ENCODE results near the gene FARP1.
"Not testable (repeated sequence)": the region's sequence is repeated elsewhere in the genome, so short reads cannot be mapped to it uniquely, and the experiment has no call there.

The FARP1 gene

DNA sequence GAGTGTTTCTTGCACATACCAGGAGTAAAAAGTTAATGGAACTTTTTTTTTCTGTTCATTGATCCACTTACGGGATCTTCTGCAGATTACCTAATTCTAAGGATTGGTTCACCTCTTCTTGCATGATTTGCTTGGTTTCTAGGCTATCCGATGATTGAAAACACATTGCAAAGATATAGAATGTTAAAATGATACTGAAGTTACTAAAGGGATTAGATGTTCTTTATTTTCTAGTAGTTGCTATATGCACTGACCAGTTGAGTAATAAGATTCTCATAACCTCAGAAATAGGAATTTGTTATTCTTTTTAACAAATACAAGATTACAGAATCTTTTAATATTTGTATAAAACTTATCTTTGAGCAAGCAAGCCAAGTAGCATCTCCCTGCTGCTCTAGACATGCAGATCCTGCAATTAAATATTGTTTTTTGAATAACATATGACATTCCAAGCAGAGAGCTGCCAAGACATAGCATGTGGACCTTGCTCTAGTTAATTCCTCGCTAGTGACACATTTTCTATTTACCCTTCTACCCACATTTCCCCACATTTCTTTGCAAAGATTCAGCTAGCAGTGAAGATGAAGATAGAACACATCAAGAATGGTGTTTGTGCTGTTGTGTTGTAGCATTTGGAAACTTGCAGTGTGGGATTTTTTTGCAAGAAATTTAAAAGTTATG is 85.9 kb downstream of the FARP1 start:
- H3K9ac ChIP-seq (ENCODE audit: low read depth, low read length), result no peak overlapping the region
- H3K27me3 ChIP-seq (ENCODE audit: insufficient read depth, low read length), result no peaks in the 10 kb centered on the region
- peaks cover 7% of the 10 kb centered on the region for H3K36me3 ChIP-seq (ENCODE audit: insufficient read depth, low read length)
- no peaks in the 10 kb centered on the region for H3K4me1 ChIP-seq (ENCODE audit: insufficient read depth, low read length)
- H3K9me3 ChIP-seq (ENCODE audit: insufficient read depth, low read depth, low read length), result peaks cover 6% of the 10 kb centered on the region; the same call in 1 of the 2 replicates
- no peak overlapping the region for H3K27ac ChIP-seq (ENCODE audit: low read depth, low read length)
- H3K4me3 ChIP-seq (ENCODE audit: low read length), result no peak overlapping the region
- 95% methylated on average over 3 of the region's 3 CpGs for WGBS

DNA sequence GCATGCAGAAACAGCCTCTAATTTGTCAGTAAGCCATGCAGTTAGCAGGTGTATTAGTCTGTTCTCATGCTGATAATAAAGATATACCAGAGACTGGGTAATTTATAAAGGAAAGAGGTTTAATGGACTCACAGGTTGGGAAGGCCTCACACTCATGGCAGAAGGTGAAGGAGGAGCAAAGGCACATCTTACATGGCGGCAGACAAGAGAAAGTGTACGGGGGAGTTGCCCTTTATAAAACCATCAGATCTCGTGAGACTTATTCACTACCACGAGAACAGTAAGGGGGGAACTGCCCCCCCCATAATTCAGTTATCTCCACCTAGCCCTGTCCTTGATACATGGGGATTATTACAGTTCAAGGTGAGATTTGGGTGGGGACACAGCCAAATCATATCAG is 87.9 kb downstream of the FARP1 start:
- not testable (repeated sequence) for H3K36me3 ChIP-seq (ENCODE audit: insufficient read depth, low read length); H3K9ac ChIP-seq (ENCODE audit: low read depth, low read length); H3K4me1 ChIP-seq (ENCODE audit: insufficient read depth, low read length); H3K9me3 ChIP-seq (ENCODE audit: insufficient read depth, low read depth, low read length); H3K27ac ChIP-seq (ENCODE audit: low read depth, low read length); H3K4me3 ChIP-seq (ENCODE audit: low read length); H3K27me3 ChIP-seq (ENCODE audit: insufficient read depth, low read length)
- WGBS, result 96% methylated on average over 4 of the region's 4 CpGs

DNA sequence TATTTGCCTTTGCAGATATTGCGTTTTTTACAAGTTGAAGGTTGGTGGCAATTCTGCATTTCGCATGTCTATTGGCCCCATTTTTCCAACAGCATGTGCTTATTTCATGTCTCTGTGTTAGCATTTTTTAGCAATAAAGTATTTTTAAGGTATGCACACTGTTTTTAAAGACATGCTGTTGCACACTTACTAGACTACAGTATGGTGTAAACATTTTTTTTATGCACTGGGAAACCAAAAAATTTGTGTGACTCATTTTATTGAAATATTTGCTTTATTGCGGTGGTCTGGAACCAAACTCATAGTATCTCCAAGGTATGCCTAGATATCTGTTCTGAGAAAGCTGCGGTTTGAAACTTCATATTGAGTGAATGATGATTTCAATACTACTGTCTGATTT is 89.6 kb downstream of the FARP1 start:
- Histone ChIP-seq H3K27ac (ENCODE audit: low read depth, low read length) (no peak overlapping the region), H3K4me1 (ENCODE audit: insufficient read depth, low read length) (no peaks in the 10 kb centered on the region), H3K9me3 (ENCODE audit: insufficient read depth, low read depth, low read length) (peaks cover 6% of the 10 kb centered on the region; the same call in 1 of the 2 replicates), H3K9ac (ENCODE audit: low read depth, low read length) (no peak overlapping the region), H3K36me3 (ENCODE audit: insufficient read depth, low read length) (peaks cover 5% of the 10 kb centered on the region; the same call in 1 of the 2 replicates), H3K4me3 (ENCODE audit: low read length) (no peak overlapping the region), H3K27me3 (ENCODE audit: insufficient read depth, low read length) (no peaks in the 10 kb centered on the region)
- 96% methylated on average over 4 of the region's 4 CpGs for WGBS

DNA sequence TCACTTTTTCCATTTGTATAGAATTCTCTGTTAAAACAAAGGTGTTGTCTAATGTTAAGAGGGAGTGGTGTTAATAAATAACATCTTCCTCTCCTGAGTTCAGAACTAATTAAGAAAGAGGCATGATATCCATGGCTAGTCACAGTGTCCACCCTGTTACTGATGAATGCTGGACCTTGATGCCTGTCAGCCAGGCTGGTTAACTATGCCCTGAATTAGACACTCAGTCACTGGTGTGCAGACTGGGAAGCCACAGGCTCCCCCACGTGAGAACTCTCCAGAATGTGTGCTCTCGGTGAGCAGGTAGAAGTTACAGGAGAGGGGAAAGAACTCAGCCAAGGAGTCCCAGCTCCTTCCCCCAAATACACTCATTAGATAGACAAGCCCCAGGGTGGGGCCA is 90.2 kb downstream of the FARP1 start:
- peaks cover 5% of the 10 kb centered on the region; the same call in 1 of the 2 replicates for H3K36me3 ChIP-seq (ENCODE audit: insufficient read depth, low read length)
- H3K27me3 ChIP-seq (ENCODE audit: insufficient read depth, low read length), result no peaks in the 10 kb centered on the region
- no peaks in the 10 kb centered on the region for H3K4me1 ChIP-seq (ENCODE audit: insufficient read depth, low read length)
- no peak overlapping the region for H3K27ac ChIP-seq (ENCODE audit: low read depth, low read length)
- H3K9ac ChIP-seq (ENCODE audit: low read depth, low read length), result no peak overlapping the region
- H3K4me3 ChIP-seq (ENCODE audit: low read length), result no peak overlapping the region
- 93% methylated on average over 2 of the region's 2 CpGs for WGBS
- H3K9me3 ChIP-seq (ENCODE audit: insufficient read depth, low read depth, low read length), result peaks cover 6% of the 10 kb centered on the region; the same call in 1 of the 2 replicates

DNA sequence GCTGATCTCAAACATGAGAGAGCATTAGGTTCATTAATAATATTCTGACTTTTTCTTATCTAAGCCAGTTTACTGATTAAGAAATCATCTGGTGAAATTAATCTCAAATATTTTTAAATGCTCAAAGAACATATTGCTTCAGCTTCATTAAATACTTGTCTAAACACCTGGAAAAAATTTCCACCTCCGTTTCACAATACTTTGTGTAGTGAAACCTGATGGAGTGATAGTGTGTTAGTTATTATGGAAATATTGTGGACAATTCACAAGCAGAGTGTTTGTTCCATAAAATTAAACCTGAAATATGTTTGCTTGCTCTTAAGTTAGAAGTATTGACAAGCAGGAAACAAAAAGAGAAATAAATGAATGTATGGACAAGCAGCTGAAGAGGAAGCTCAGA is 91.5 kb downstream of the FARP1 start:
- 88% methylated on average over 1 of the region's 1 CpG for WGBS
- no peak overlapping the region for H3K4me3 ChIP-seq (ENCODE audit: low read length)
- H3K9ac ChIP-seq (ENCODE audit: low read depth, low read length), result no peak overlapping the region
- H3K9me3 ChIP-seq (ENCODE audit: insufficient read depth, low read depth, low read length), result peaks cover 4% of the 10 kb centered on the region; the same call in 1 of the 2 replicates
- H3K27me3 ChIP-seq (ENCODE audit: insufficient read depth, low read length), result no peaks in the 10 kb centered on the region
- H3K27ac ChIP-seq (ENCODE audit: low read depth, low read length), result no peak overlapping the region
- H3K36me3 ChIP-seq (ENCODE audit: insufficient read depth, low read length), result peaks cover 5% of the 10 kb centered on the region; the same call in 1 of the 2 replicates
- peaks cover 8% of the 10 kb centered on the region for H3K4me1 ChIP-seq (ENCODE audit: insufficient read depth, low read length)

DNA sequence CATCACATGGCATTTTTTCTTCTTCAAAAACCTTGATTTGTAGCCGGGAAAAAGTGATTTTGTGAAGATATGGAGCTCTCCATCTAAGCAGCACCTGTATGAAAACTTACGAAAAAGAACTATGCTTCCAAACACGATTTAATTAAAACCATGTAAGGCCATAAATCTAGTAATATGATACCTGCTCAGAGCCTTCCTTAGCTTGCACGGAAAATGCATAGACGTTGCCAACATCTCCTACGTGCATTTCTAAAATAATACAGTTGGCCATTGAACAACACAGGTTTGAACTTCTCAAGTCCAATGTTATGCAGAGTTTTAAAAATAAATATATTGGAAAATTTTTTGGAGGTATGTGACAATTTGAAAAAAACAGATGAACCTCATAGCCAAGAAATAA is 93.3 kb downstream of the FARP1 start:
- no peak overlapping the region for H3K27ac ChIP-seq (ENCODE audit: low read depth, low read length)
- H3K4me3 ChIP-seq (ENCODE audit: low read length), result no peak overlapping the region
- no peaks in the 10 kb centered on the region for H3K27me3 ChIP-seq (ENCODE audit: insufficient read depth, low read length)
- H3K4me1 ChIP-seq (ENCODE audit: insufficient read depth, low read length), result peaks cover 14% of the 10 kb centered on the region
- H3K9ac ChIP-seq (ENCODE audit: low read depth, low read length), result no peak overlapping the region
- 97% methylated on average over 6 of the region's 6 CpGs for WGBS
- no peaks in the 10 kb centered on the region for H3K9me3 ChIP-seq (ENCODE audit: insufficient read depth, low read depth, low read length)
- no peaks in the 10 kb centered on the region for H3K36me3 ChIP-seq (ENCODE audit: insufficient read depth, low read length)

DNA sequence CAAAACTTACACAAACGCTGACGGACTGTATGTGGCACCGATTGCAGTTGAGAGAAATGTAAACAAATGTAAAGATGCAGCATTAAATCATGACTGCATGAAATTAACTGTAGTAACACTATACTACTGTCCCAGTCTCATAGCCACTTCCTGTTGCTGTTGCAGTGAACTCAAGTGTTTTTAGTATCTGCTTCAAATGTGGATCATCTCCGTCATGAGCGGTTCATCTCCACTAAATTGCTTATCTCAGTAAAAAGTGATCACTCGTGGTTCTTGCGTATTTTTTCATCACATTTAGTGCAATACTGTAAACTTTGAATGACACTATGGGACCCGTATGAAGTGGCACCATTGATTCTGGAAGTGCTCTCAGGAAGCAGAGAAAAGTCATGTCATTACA is 94.4 kb downstream of the FARP1 start:
- no peaks in the 10 kb centered on the region for H3K36me3 ChIP-seq (ENCODE audit: insufficient read depth, low read length)
- no peaks in the 10 kb centered on the region for H3K27me3 ChIP-seq (ENCODE audit: insufficient read depth, low read length)
- 97% methylated on average over 8 of the region's 8 CpGs for WGBS
- no peak overlapping the region for H3K27ac ChIP-seq (ENCODE audit: low read depth, low read length)
- H3K9me3 ChIP-seq (ENCODE audit: insufficient read depth, low read depth, low read length), result no peaks in the 10 kb centered on the region
- no peak overlapping the region for H3K9ac ChIP-seq (ENCODE audit: low read depth, low read length)
- H3K4me1 ChIP-seq (ENCODE audit: insufficient read depth, low read length), result peaks cover 14% of the 10 kb centered on the region
- no peak overlapping the region for H3K4me3 ChIP-seq (ENCODE audit: low read length)

DNA sequence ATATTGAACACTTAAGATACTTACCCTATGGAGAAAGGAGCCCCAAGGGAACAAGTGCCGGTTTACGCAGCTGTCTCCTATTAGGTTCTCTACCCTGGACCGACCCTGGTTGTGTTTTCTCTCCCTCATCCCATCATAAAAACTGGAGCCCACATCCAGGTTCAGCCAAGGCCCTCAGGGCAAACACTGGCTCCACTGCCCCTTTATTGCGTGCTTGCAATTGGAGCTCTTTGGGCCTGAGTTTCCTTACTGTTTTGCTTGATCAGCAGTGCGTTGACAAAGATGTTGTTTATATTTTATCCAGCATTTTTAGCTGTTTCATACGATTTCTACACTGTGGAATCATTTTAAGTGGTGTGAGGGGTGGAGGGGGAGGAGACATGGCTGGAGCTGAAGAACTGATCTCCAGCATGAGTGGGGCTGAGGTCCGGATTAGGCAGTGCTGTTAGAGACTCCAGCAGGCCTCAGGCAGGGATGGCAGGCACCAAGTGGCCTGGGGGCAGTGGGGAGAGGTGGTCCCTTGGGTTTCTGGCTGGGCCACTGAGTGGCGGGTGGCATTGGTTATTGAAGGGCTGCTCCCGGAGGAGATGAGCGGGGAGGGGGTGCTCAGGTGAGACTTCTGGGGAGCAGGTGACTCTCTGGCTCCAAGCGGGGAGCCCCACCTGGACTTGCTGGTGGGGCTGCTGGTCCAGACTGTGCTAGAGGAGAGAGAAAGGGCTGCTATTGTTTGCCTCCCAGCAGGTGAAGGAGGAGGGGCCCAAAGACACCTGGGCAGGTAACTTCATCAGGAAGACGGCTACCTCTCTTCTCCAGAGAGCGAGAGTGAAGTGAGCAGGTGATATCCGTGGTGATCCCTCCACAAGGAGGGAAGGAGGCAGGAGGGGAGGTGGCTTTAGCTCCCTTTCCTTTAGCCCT is 96.5 kb downstream of the FARP1 start:
- Histone ChIP-seq H3K9ac (ENCODE audit: low read depth, low read length) (peak overlapping the region; percentile 8; the same call in 1 of the 2 replicates), H3K4me3 (ENCODE audit: low read length) (no peak overlapping the region), H3K36me3 (ENCODE audit: insufficient read depth, low read length) (no peaks in the 10 kb centered on the region), H3K4me1 (ENCODE audit: insufficient read depth, low read length) (peaks cover 14% of the 10 kb centered on the region), H3K27ac (ENCODE audit: low read depth, low read length) (no peak overlapping the region), H3K27me3 (ENCODE audit: insufficient read depth, low read length) (no peaks in the 10 kb centered on the region), H3K9me3 (ENCODE audit: insufficient read depth, low read depth, low read length) (no peaks in the 10 kb centered on the region)
- WGBS, result 92% methylated on average over 14 of the region's 14 CpGs

DNA sequence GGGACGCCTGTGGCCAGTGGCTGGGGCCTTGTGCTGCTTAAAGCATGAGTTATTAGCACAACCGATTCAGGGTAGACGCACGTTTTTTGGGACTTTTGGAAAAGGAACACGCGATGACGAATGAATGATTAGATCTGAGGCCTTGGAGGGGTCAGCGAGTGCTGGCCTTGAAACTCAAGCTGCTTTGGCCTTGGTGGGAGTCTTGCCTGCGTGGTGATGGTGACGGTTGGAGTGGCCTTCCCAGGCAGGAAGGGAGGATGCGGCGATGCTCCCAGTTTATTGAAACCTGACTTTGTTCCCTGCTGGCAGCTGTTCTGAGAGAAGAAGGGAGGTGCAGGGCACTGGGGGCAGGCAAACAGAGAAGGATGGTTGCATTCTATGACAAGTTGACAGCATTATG is 97.2 kb downstream of the FARP1 start:
- no peak overlapping the region for H3K4me3 ChIP-seq (ENCODE audit: low read length)
- no peaks in the 10 kb centered on the region for H3K27me3 ChIP-seq (ENCODE audit: insufficient read depth, low read length)
- H3K27ac ChIP-seq (ENCODE audit: low read depth, low read length), result no peak overlapping the region
- H3K4me1 ChIP-seq (ENCODE audit: insufficient read depth, low read length), result peaks cover 14% of the 10 kb centered on the region
- peak overlapping the region; percentile 8; the same call in 1 of the 2 replicates for H3K9ac ChIP-seq (ENCODE audit: low read depth, low read length)
- 93% methylated on average over 12 of the region's 12 CpGs for WGBS
- H3K36me3 ChIP-seq (ENCODE audit: insufficient read depth, low read length), result no peaks in the 10 kb centered on the region
- H3K9me3 ChIP-seq (ENCODE audit: insufficient read depth, low read depth, low read length), result no peaks in the 10 kb centered on the region

DNA sequence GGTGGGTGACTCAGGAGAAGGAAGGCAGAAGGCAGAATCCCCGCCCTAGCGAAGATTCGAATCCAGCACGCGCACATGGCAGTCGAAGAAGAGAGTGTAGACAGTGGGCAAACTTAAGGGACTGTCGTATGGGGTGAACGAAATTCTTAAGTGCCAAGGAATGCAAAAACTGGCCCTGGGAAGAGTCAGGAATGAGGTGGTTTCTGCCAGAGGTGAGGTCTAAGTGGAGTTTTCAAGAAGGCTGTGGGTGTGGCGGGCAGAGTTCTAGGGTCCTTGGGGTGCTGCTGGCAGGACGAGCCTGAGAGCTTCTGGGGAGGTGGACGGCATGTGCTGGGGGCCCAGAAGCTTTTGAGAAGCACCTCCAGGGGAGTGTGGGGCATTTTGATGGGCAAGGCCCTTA is 98.1 kb downstream of the FARP1 start:
- Histone ChIP-seq H3K36me3 (ENCODE audit: insufficient read depth, low read length) (no peaks in the 10 kb centered on the region), H3K27ac (ENCODE audit: low read depth, low read length) (no peak overlapping the region), H3K4me3 (ENCODE audit: low read length) (no peak overlapping the region), H3K27me3 (ENCODE audit: insufficient read depth, low read length) (no peaks in the 10 kb centered on the region), H3K9me3 (ENCODE audit: insufficient read depth, low read depth, low read length) (no peaks in the 10 kb centered on the region), H3K9ac (ENCODE audit: low read depth, low read length) (no peak overlapping the region), H3K4me1 (ENCODE audit: insufficient read depth, low read length) (peaks cover 14% of the 10 kb centered on the region)
- 95% methylated on average over 11 of the region's 11 CpGs for WGBS

DNA sequence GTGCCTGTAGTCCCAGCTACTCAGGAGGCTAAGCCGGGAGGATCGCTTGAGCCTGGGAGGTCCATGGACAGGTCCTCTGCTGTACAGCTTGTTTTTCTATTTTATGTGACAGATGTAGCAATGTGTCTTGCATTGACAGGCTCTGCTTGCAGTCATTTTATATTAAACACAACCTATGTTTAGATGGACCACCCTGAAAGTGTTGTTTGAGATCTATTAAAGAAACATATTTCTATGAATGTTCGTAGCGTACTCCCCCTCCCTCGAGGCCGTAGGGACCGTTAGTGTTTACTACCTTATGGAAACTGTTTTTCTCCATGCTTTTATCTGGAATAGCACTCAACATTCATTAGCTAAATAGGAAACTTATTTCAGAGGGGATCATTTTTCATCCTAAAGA is 99.1 kb downstream of the FARP1 start:
- H3K4me1 ChIP-seq (ENCODE audit: insufficient read depth, low read length), result peaks cover 14% of the 10 kb centered on the region
- H3K27me3 ChIP-seq (ENCODE audit: insufficient read depth, low read length), result no peaks in the 10 kb centered on the region
- no peaks in the 10 kb centered on the region for H3K36me3 ChIP-seq (ENCODE audit: insufficient read depth, low read length)
- no peak overlapping the region for H3K4me3 ChIP-seq (ENCODE audit: low read length)
- WGBS, result 100% methylated on average over 7 of the region's 7 CpGs
- H3K9ac ChIP-seq (ENCODE audit: low read depth, low read length), result no peak overlapping the region
- H3K9me3 ChIP-seq (ENCODE audit: insufficient read depth, low read depth, low read length), result no peaks in the 10 kb centered on the region
- H3K27ac ChIP-seq (ENCODE audit: low read depth, low read length), result no peak overlapping the region

Measured in HUES64 (cell line).